A549 (cell line): Measurements from ENCODE around the gene ASXL3.

Source experiments
- CBX2 ChIP-seq: fragments of 200-600 bp; sonication (generic); IDR thresholded peaks from 2 replicates; pipeline ENCODE4 v1.6.1; 2016; ENCODE audit warnings: low read depth, mild to moderate bottlenecking, borderline replicate concordance
- CBX8 ChIP-seq: fragments of 200-600 bp; sonication (generic); IDR thresholded peaks from 2 replicates; pipeline ENCODE4 v1.6.1; 2016
- CTCF ChIP-seq: fragments of >200 bp; sonication (Bioruptor Twin); formaldehyde crosslinking; IDR thresholded peaks from 3 replicates; pipeline ENCODE4 v1.5.1; 2016
- ELK1 ChIP-seq: fragments of 150-350 bp; IDR thresholded peaks from 2 replicates; pipeline ENCODE4 v1.6.1; 2014; ENCODE audit warnings: low read depth, mild to moderate bottlenecking, low read length
- KDM1A ChIP-seq: fragments of 200-600 bp; sonication (generic); IDR thresholded peaks from 2 replicates; pipeline ENCODE4 v1.6.1; 2016; ENCODE audit warnings: low read depth, mild to moderate bottlenecking
- NR3C1 ChIP-seq: fragments of >200 bp; sonication (Bioruptor Twin); formaldehyde crosslinking; IDR thresholded peaks from 3 replicates; pipeline ENCODE4 v1.6.1; 2017
- POLR2A ChIP-seq: IDR thresholded peaks from 2 replicates; pipeline ENCODE4 v1.6.1; 2012; ENCODE audit warnings: mild to moderate bottlenecking, low read length

- TF ChIP-seq CBX8 (no peak), CTCF (no peak), KDM1A (no peak), POLR2A (no peak), CBX2 (no peak), ELK1 (no peak), NR3C1 (no peak)
Observed at GRCh38 chr18:33694593-33694992, 116.6 kb downstream of the ASXL3 start.
